PC-9 (cell line): Measurements from ENCODE around the gene REXO4.

Experiments
- CTCF ChIP-seq: fragments of 200-600 bp; sonication (generic); conservative IDR thresholded peaks from 2 replicates; pipeline ENCODE4 v1.6.1; 2017; ENCODE audit warnings: mixed run types, antibody characterized with exemption, mild to moderate bottlenecking, moderate library complexity
- EZH2 ChIP-seq: fragments of 200-600 bp; sonication (generic); IDR thresholded peaks from 2 replicates; pipeline ENCODE4 v1.8.0; 2017; ENCODE audit warnings: antibody characterized with exemption, low read depth

- peak; percentile 30; the same call in 1 of the 2 replicates for TF ChIP-seq CTCF
- TF ChIP-seq EZH2 = no peak
Measured at GRCh38 chr9:133396952-133397351, 20.9 kb downstream of the REXO4 start.
